Calu3 (cell line): ENCODE data around the gene LNX2. TPM values are rescaled to one million over a fixed set of nuclear protein-coding genes. Genes with fewer than 3 reads are reported as not detected.

Experiments
- BruUV-seq: library from RNA; stranded (reverse); fragments of 400-500 nt; replicated peaks from 2 replicates; lab custom pipeline; 2021; lab: Mats Ljungman, UMichigan
- CTCF ChIA-PET: fragments of 300-600 bp; sonication (Branson Sonifier 250); formaldehyde crosslinking; loops from one replicate; lab custom pipeline; 2022; ENCODE audit warnings: antibody characterized with exemption; lab: Charles Lee
- DNase-seq: peaks from one replicate; pipeline ENCODE4 v3.0.0; 2022
- H3K27ac Mint-ChIP-seq: one replicate; pipeline ENCODE4 v1.8.0; 2022; ENCODE audit warnings: mixed read lengths; ENCODE audit not compliant: unreplicated experiment
- H3K27me3 Mint-ChIP-seq: one replicate; pipeline ENCODE4 v1.8.0; 2022; ENCODE audit warnings: mixed read lengths; ENCODE audit not compliant: unreplicated experiment
- H3K36me3 Mint-ChIP-seq: one replicate; pipeline ENCODE4 v1.8.0; 2022; ENCODE audit warnings: mild to moderate bottlenecking, moderate library complexity, mixed read lengths; ENCODE audit not compliant: insufficient read depth, unreplicated experiment
- H3K4me1 Mint-ChIP-seq: one replicate; pipeline ENCODE4 v1.8.0; 2022; ENCODE audit warnings: mild to moderate bottlenecking, low read depth, mixed read lengths; ENCODE audit not compliant: unreplicated experiment
- H3K4me3 Mint-ChIP-seq: one replicate; pipeline ENCODE4 v1.8.0; 2022; ENCODE audit warnings: mild to moderate bottlenecking, low read depth, moderate library complexity, mixed read lengths; ENCODE audit not compliant: unreplicated experiment
- H3K9me3 Mint-ChIP-seq: one replicate; pipeline ENCODE4 v1.8.0; 2022; ENCODE audit warnings: low read depth, mixed read lengths; ENCODE audit not compliant: unreplicated experiment
- CTCF ChIP-seq: fragments of 200-600 bp; IDR thresholded peaks from one replicate; pipeline ENCODE4 v1.8.0; 2022; ENCODE audit warnings: antibody characterized with exemption; ENCODE audit not compliant: unreplicated experiment
- intact Hi-C: fragments of 100-400 bp; cut with micrococcal nuclease; formaldehyde crosslinking; loops from one replicate; pipeline ENCODE4 v1.10.0; 2022; ENCODE audit not compliant: unreplicated experiment
- total RNA-seq: library from RNA; stranded (reverse); gene quantifications from 2 replicates; pipeline ENCODE4 v1.2.3, GENCODE V29; 2022

LNX2 gene
- total RNA-seq, 1 experiment from 2014 or later, result 11.0 TPM

- Mint-ChIP-seq H3K4me1 (no peaks in the 10 kb centered on the region), H3K27ac (no peak overlapping the region), H3K36me3 (peaks cover 5% of the 10 kb centered on the region), H3K4me3 (no peak overlapping the region), H3K27me3 (no peaks in the 10 kb centered on the region), H3K9me3 (no peaks in the 10 kb centered on the region)
- DNase-seq, result no peak
- no TSS peak for BruUV-seq
- intact Hi-C loops, result no loop called here
- no peak for TF ChIP-seq CTCF
- CTCF ChIA-PET, result interaction anchor here (0.9 kb wide), 1 partner anchor 161 kb away, joined by 3 read pairs; no protein-coding TSS in a partner anchor
These were observed 45.0 kb upstream of the LNX2 start for GRCh38 chr13:27665333-27665732.

- no peak overlapping the region for H3K4me3 Mint-ChIP-seq
- H3K9me3 Mint-ChIP-seq, result no peaks in the 10 kb centered on the region
- DNase-seq, result no peak
- TF ChIP-seq CTCF, result no peak
- no TSS peak for BruUV-seq
- H3K4me1 Mint-ChIP-seq, result peaks cover 9% of the 10 kb centered on the region
- no peaks in the 10 kb centered on the region for H3K27me3 Mint-ChIP-seq
- no peak overlapping the region for H3K27ac Mint-ChIP-seq
- intact Hi-C loops, result no loop called here
- peaks cover 5% of the 10 kb centered on the region for H3K36me3 Mint-ChIP-seq
- CTCF ChIA-PET, result no interaction called here
These were observed 43.6 kb upstream of the LNX2 start for GRCh38 chr13:27663947-27664346.

GRCh38 chr13:27662738-27663470 lies 42.6 kb upstream of the LNX2 start:
- Mint-ChIP-seq H3K36me3 (peaks cover 5% of the 10 kb centered on the region), H3K27ac (no peak overlapping the region), H3K27me3 (no peaks in the 10 kb centered on the region), H3K9me3 (no peaks in the 10 kb centered on the region), H3K4me1 (peaks cover 10% of the 10 kb centered on the region), H3K4me3 (no peak overlapping the region)
- intact Hi-C loops, result no loop called here
- BruUV-seq, result no TSS peak
- TF ChIP-seq CTCF, result no peak
- DNase-seq, result no peak
- CTCF ChIA-PET, result no interaction called here

DNA sequence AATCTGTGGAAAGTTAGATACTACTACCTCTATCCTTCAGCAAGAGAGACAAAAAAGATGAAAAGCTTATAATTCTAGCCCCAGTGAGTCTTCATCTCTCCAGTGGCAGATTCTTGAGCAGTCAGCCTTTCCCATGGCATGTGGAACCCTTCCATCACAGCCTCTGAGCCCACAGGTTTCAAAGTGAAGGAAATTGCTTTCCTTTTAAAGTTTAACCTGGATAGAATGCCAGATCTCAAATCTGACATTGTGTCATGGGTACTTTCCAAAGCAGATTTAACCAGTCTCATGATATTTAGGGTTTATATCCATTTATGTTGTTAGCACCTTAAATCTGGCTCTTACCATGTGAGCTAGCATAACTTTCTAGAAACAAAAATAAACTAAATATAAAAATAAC lies 40.7 kb upstream of the LNX2 start:
- Mint-ChIP-seq H3K36me3 (no peaks in the 10 kb centered on the region), H3K4me1 (peaks cover 10% of the 10 kb centered on the region), H3K27me3 (no peaks in the 10 kb centered on the region), H3K9me3 (no peaks in the 10 kb centered on the region), H3K4me3 (no peak overlapping the region), H3K27ac (no peak overlapping the region)
- CTCF ChIA-PET, result no interaction called here
- TF ChIP-seq CTCF, result no peak
- no peak for DNase-seq
- intact Hi-C loops, result no loop called here
- BruUV-seq, result no TSS peak
